ENCODE measurements around the gene CAMK1.

- TF ChIP-seq, protein P1, sequence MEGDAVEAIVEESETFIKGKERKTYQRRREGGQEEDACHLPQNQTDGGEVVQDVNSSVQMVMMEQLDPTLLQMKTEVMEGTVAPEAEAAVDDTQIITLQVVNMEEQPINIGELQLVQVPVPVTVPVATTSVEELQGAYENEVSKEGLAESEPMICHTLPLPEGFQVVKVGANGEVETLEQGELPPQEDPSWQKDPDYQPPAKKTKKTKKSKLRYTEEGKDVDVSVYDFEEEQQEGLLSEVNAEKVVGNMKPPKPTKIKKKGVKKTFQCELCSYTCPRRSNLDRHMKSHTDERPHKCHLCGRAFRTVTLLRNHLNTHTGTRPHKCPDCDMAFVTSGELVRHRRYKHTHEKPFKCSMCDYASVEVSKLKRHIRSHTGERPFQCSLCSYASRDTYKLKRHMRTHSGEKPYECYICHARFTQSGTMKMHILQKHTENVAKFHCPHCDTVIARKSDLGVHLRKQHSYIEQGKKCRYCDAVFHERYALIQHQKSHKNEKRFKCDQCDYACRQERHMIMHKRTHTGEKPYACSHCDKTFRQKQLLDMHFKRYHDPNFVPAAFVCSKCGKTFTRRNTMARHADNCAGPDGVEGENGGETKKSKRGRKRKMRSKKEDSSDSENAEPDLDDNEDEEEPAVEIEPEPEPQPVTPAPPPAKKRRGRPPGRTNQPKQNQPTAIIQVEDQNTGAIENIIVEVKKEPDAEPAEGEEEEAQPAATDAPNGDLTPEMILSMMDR (conservative IDR thresholded peaks at IDR 0.05) = no peak
- no peak for TF ChIP-seq EZH2 (IDR thresholded peaks at IDR 0.05; ENCODE audit: low read depth)
Measured at GRCh38 chr3:9746330-9746729, 23.4 kb downstream of the CAMK1 start.

Measured in PC-9 (cell line).